ENCODE measurements around the gene WWP2. TPM values are rescaled to one million over a fixed set of nuclear protein-coding genes. Genes with fewer than 3 reads are reported as not detected.

WWP2 gene
- total and polyA plus RNA-seq, 2 donors (not counting 3 experiments of a cell fraction or from before 2014, with no cell fraction given), result 17.9 to 44.9 TPM

DNA sequence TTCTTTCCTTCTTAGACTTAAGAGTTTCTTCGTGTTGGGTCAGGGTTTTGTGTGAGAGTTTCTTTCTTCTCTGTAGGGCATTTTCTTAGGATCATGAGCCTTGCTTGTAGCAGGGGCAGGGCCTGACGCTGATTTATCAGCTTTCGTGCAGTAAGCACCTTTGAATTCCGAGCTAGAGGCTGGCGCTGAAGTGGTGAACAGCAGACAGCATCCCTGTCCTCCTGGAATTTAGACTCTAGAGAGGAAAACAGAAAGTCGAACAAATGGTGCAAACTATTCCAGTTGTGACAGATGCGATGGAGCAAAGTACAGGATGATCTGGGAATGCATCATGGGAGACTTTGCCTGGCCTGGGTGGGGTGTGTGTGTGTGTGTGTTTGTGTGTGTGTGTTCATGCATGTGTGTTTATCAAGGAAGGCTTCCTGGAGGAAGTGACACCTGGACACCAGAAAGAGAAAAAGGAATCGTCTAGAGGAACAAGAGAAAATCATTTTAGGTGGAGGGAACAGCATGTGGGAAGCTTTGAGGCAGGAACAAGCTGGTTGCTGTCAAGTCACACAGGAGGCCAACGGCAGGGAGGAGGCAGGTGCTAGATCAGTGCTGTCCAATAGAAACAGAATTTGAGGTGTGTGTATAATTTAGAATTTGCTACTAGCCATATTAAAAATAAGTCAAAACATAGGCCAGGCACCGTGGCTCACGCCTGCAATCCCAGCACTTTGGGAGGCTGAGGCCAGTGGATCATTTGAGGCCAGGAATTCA, 60.2 kb downstream of the WWP2 start:
- no TSS peak for BruUV-seq (replicated peaks)
- H3K79me2 ChIP-seq (ENCODE audit: control insufficient read depth, insufficient read depth, low read length), result no peaks in the 10 kb centered on the region

More for the DNA sequence above, 60.2 kb downstream of the WWP2 start:
- H3K4me2 ChIP-seq (ENCODE audit: insufficient read depth, low read length), result no peak overlapping the region
- CTCF ChIA-PET, result no interaction called here
- dilution Hi-C loops (cut with MboI; ENCODE audit: extremely low pct_ligation_motif_present, low sequenced_read_pairs), result no loop called here
- intact Hi-C loops (cut with micrococcal nuclease), result no loop called here
- TF ChIP-seq, protein P1, sequence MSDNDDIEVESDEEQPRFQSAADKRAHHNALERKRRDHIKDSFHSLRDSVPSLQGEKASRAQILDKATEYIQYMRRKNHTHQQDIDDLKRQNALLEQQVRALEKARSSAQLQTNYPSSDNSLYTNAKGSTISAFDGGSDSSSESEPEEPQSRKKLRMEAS (IDR thresholded peaks at IDR 0.05; ENCODE audit: insufficient read depth, insufficient read length), result no peak
- TF ChIP-seq POLR2AphosphoS5 (IDR thresholded peaks at IDR 0.05; ENCODE audit: insufficient read depth, low read depth, low read length) (no peak), JUN (IDR thresholded peaks at IDR 0.05; ENCODE audit: borderline replicate concordance, insufficient read depth, insufficient read length, low read depth) (no peak), EZH2 (IDR thresholded peaks at IDR 0.05; ENCODE audit: borderline replicate concordance, low read depth, low read length, severe bottlenecking) (no peak), GATA2 (IDR thresholded peaks at IDR 0.05; ENCODE audit: insufficient read depth, insufficient read length, low read depth, low read length) (no peak), MYC (IDR thresholded peaks at IDR 0.05; ENCODE audit: low read depth, low read length) (no peak), FOS (IDR thresholded peaks at IDR 0.05; ENCODE audit: borderline replicate concordance, insufficient read depth, low read length) (no peak), POLR2A (IDR thresholded peaks at IDR 0.05; ENCODE audit: low read depth, low read length) (no peak)
- TF ChIP-seq, protein P2, sequence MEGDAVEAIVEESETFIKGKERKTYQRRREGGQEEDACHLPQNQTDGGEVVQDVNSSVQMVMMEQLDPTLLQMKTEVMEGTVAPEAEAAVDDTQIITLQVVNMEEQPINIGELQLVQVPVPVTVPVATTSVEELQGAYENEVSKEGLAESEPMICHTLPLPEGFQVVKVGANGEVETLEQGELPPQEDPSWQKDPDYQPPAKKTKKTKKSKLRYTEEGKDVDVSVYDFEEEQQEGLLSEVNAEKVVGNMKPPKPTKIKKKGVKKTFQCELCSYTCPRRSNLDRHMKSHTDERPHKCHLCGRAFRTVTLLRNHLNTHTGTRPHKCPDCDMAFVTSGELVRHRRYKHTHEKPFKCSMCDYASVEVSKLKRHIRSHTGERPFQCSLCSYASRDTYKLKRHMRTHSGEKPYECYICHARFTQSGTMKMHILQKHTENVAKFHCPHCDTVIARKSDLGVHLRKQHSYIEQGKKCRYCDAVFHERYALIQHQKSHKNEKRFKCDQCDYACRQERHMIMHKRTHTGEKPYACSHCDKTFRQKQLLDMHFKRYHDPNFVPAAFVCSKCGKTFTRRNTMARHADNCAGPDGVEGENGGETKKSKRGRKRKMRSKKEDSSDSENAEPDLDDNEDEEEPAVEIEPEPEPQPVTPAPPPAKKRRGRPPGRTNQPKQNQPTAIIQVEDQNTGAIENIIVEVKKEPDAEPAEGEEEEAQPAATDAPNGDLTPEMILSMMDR (IDR thresholded peaks at IDR 0.05; ENCODE audit: extremely low read depth in 1 of 2, insufficient read depth in 1 of 2, low read depth in 1 of 2, low read length in 2 of 2), result no peak
- H3K4me3 ChIP-seq (replicated peaks in 1 of 3; ENCODE audit: insufficient read depth in 1 of 3, low read depth in 1 of 3, low read length in 3 of 3), result no peak overlapping the region
- no peaks in the 10 kb centered on the region for H3K9me3 ChIP-seq (replicated peaks; ENCODE audit: control insufficient read depth, insufficient read depth, low read length)
- H3K27me3 ChIP-seq (ENCODE audit: control insufficient read depth in 2 of 2, insufficient read depth in 2 of 2, low read length in 2 of 2), result no peaks in the 10 kb centered on the region
- H3K9me1 ChIP-seq (replicated peaks; ENCODE audit: control insufficient read depth, extremely low read depth, insufficient read depth, low read length), result no peaks in the 10 kb centered on the region
- no peak overlapping the region for H2AFZ ChIP-seq (ENCODE audit: low read depth, low read length)
- FAIRE-seq (no peak), DNase-seq (ENCODE audit: low read depth, low spot score) (no peak)
- no peak overlapping the region for H3K9ac ChIP-seq (replicated peaks; ENCODE audit: extremely low read depth, insufficient read depth, low read length)
- H3K27ac ChIP-seq (ENCODE audit: insufficient read depth, low read depth, low read length), result no peak overlapping the region
- no peaks in the 10 kb centered on the region for H3K36me3 ChIP-seq (ENCODE audit: control insufficient read depth in 2 of 2, extremely low read depth in 1 of 2, insufficient read depth in 2 of 2, low read length in 2 of 2)
- no peaks in the 10 kb centered on the region for H4K20me1 ChIP-seq (replicated peaks; ENCODE audit: control insufficient read depth, extremely low read depth, insufficient read depth, low read length)
- no peaks in the 10 kb centered on the region for H3K4me1 ChIP-seq (ENCODE audit: control insufficient read depth, extremely low read depth, insufficient read depth, low read length)
- POLR2A ChIA-PET, result interaction anchor here (0.7 kb wide), 1 partner anchor 26 kb away, joined by 4 read pairs; no protein-coding TSS in a partner anchor

All from endothelial cell of umbilical vein (primary cell).